COLO668 (cell line): ENCODE results near the gene CD2.
"Not testable (repeated sequence)": the region's sequence is repeated elsewhere in the genome, so short reads cannot be mapped to it uniquely, and the experiment has no call there.

Source experiments
- DNase-seq: peaks from one replicate; lab custom pipeline; 2025; ENCODE audit not compliant: unreplicated experiment; lab: John Stamatoyannopoulos, UW

CD2 gene

DNA sequence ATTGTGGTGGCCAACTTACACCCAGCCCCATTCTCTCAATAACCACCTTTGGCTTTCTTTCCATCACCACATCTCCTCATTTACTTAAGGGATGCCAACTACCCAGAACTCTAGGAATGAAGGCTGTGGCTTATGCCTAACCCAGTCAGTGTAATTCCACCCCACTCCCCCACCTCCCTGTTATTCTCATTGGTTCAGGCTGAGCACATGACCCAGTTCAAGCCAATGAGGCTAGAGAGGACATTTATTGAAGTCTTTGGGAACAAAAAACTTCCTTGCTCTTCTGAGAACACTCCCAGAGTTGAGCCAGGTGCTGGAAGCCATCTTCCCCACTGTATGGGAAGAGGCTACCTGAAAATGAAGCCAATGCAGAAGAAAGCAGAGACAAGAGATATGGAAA lies 22.8 kb upstream of the CD2 start:
- no peak for DNase-seq

- DNase-seq = no peak
Measured at GRCh38 chr1:116732726-116733125, 21.5 kb upstream of the CD2 start.

DNA sequence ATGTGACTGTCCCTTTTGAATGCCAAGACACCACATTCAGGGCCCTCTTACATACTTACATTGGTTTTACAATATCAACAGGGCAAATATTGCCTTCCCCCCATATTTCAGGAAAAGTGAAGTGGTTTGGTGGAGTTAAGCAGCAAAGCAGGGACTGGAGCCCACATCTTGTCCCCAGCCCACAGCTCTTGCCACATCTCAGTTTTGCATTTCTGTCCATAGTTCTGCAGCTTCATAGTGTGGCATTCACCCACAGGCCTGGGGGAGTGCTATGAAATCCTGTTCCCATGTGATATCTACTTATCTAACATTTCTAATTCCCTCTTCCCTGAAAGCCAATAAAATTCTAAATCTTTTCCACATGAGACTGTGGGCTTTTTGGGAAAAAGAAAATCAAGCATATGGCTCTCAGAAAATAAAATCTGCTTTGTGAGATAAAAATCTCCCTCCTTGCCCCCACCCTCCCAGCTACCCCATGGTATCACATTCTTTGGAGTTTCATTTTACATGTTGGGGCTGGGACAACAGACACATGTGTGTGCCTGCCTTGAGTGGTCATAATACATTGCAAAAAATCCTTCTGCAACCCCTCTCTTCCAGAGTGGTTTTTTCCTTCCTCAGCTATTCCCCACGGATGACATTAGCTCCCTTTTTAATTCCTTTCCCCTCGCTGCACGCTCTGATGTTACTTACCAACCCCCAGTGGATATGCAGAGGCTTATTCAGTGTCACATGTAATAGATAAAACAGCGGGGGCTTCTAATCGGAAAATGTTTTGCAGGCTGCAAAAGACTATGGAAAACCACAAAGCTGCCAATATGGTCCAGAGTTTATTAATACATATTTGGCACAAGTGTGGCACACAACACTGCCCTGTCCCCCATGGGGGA lies 20.5 kb upstream of the CD2 start:
- no peak for DNase-seq

DNA sequence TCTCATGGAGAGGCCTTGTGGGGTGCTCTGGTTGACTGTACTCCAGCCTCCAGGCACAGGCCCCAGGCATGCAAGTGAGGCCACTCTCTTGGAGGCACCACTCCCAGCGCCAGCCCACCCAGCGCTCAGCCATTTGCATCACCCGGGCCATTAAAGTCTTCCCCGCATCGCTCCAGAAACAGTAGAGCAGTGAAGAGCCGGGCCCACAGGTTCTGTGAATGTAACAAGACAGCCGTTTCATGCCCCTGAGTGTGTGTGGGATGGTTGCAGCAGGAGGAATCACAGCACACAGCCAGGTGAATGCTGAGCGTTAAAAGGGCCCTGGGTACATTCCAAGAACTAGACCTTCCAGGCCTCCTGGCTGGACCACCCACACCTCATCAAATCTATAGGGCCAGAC lies 19.0 kb upstream of the CD2 start:
- no peak for DNase-seq

GRCh38 chr1:116737020-116737854 lies 17.0 kb upstream of the CD2 start:
- DNase-seq = peak; percentile 60

DNA sequence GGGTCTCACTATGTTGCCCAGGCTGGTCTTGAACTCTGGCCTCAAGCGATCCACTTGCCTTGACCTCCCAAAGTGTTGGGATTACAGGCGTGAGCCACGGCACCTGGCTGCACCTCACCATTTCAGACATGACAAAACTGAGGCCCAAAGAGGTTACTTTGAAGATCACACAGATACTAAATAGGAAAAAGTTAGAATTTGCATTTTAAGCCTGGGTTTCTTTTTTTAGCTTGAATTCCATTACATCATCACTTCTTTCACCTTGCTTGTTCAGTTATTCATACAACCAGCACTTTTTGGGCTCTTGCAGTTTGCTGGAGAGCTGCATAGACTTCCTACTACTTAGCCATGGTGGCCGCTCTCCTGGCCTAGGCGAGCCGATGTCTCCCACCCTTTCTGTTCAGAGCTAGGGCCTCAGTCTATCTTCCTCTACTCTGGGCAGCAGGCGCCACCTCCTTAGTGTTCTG lies 16.3 kb upstream of the CD2 start:
- DNase-seq = no peak

DNA sequence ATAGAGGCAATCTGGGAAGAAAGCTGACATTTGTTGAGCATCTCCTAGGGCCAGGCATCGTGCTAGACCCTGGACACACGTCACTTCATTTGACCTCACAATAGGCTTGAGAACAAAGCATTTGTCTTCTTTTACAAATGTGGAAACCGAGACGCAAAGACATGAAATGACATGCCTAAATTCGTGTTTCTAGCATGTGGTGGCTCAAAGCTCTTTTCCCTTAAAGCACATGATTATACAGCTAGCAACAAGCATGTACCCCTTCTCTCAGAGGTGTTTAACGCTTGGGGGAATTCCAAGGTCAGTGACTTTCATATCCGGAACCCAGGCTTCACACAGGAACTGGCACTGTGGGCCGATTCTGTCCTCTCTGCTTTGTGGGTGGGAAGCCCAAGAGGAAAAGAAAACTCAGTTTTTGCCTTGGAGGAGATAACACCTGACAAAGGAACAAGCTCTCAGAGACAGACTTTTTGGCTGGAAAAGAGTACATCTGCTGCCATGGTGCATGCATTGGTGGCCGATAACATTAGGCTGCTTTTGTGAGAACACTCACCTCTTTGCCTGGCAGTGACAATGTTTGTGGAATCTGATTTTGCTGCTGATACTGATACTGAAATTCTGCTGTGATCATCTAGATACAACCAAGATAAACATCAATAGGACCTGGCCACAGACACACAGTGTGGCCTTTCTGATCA lies 15.4 kb upstream of the CD2 start:
- no peak for DNase-seq

DNA sequence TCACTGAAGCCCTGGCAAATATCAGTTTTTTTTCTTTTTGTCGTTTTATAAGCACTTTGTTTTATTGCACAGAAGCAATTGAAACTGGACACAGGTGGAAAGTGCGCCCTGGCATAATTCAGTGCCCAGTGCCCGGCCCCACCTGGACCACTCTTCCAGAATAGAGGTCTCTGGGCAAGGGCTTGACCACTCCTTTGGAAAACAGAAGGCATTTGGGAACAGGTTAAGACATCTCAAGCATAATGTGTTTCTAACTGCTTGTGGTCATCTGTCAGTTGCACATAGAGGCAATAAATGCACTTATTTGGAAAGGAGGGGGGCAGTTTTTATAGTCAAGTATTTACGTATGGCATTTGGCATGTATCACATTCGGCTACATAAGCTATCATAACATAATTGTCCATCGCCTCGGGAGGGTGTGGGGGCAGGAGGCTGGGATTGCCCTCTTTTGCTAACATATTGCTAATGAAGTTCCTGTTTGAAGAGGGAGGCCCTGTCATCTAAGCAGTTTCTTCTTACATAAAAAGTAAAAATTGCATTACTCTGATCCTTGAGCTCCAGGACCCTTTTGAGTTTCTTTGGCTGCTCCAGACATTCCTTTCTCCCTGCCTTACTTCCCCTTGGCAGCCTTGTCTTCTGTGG lies 14.7 kb upstream of the CD2 start:
- no peak for DNase-seq

DNA sequence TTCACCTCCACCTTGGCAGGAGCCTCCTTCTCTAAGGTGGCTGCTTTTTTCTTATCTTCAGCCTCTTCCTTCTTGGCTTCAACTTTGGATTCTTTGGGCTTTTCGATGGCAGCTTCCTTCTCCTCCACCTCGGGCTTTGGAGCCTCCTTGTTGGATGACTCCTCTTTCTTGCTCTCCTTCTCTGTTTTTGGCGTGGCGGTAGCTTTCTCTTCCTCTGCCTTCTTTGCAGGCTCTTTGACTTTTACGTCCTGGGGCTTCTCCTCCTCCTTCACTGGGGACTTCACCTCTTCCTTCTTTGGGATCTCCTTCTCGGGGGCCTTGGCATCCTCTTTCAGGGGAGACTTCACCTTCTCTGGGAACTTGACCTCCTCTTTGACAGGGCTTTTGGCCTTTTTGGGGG lies 13.9 kb upstream of the CD2 start:
- DNase-seq = no peak

GRCh38 chr1:116740746-116741145 lies 13.5 kb upstream of the CD2 start:
- no peak for DNase-seq

DNA sequence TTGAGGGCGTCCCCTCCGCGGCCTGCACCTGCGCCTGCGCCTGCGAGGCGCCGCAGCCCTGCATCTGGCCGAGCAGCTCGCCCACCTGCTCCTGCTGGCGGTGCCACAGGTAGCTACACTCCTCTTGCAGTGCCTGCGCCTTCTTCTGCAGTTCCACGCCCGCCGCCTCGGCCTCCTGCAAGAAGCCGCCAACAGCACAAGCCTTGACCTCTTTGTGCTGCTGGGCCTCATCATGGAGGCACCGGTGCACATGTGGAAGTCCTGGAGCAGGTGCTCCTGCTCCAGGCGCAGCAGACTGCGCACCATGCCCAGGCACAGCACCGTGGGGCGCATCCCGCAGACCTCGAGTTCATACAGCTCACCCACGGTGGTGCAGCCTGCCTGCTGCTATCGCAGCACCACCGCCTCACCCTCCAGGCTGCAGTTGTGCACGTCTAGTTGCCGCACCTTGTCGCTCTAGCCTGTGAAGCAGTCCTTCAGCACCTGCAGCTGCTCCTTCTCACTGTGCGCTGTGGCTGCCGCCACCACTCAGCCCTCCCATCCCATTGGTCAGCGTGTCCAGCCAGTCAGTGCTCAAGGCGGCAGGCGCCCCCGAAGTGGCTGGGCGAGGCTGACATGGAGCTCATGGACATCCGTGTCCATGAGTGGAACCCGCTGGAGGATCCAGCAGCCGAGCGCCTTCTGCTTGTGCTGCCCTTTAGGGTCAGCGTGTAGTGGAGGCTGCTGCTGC lies 12.2 kb upstream of the CD2 start:
- no peak for DNase-seq

DNA sequence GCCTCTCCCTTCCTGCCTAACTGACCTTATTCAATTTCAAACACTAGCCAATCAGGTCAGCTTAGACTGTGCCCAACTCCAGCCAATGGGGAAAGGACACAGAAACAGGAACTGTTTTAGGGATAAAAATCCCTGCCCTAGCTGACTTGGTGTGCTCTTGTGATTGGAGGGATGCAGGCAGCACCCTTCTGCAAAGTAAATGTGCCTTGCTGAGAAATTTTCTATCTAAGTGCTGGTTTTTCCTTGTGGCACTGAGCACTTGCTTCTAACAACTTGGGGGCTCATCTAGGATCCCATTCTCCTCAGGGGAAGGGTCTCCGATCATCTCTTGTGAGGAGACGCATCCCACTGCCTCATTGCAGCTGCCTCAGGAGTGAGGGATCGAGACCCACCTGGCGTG lies 10.7 kb upstream of the CD2 start:
- no peak for DNase-seq

GRCh38 chr1:116748272-116748671 lies 6.0 kb upstream of the CD2 start:
- no peak for DNase-seq

GRCh38 chr1:116751146-116751545 lies 3.1 kb upstream of the CD2 start:
- no peak for DNase-seq

GRCh38 chr1:116751621-116752020 lies 2.6 kb upstream of the CD2 start:
- no peak for DNase-seq

GRCh38 chr1:116753312-116753711 lies 918 bp upstream of the CD2 start:
- no peak for DNase-seq

DNA sequence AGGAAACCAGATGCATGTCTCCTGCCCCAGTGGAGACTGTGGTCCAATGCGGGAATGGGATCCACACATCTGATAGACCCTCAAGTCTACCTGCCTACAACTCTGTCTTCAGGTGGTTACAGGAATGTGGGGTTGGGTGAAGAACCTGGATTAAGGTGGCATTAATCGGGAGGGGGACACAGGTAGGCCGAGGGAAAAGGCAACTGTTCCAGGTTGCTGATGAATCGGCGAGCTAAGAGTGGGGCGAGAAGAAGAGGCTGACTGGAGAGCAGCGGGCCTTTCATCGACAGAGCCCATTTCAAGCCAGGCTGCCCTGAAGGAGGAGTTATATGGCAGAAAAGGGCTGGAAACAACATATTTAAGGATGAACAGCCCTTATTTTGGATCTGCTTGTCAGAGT lies 836 bp downstream of the CD2 start:
- DNase-seq = no peak

GRCh38 chr1:116755681-116756080 lies 1.5 kb downstream of the CD2 start:
- DNase-seq = no peak

- not testable (repeated sequence) for DNase-seq
Measured at GRCh38 chr1:116756092-116756491, 1.9 kb downstream of the CD2 start.

DNA sequence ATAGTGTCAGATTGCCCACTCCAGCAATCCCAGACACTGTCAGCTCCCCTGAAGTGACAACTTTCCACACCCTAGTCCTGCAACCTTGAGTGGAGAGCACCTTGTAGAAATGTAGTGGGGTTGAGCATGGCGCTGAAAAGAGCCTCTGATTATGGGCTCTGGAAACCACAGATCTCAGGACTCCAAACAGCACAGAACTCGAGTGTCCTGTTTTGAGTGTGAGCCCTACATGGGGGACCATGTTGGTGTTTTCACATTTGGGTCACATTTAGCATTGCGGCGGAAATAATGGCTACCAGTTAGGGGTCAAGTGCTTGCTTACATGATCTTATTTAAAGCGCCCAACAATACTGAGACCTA lies 4.2 kb downstream of the CD2 start:
- DNase-seq = not testable (repeated sequence)
